ENCODE data around the gene SRBD1. TPM values are rescaled to one million over a fixed set of nuclear protein-coding genes. Genes with fewer than 3 reads are reported as not detected.

Gene SRBD1
- polyA plus RNA-seq, 2 of the 4 experiments (the other 2 are of a cell fraction), result 11.0 to 13.7 TPM

DNA sequence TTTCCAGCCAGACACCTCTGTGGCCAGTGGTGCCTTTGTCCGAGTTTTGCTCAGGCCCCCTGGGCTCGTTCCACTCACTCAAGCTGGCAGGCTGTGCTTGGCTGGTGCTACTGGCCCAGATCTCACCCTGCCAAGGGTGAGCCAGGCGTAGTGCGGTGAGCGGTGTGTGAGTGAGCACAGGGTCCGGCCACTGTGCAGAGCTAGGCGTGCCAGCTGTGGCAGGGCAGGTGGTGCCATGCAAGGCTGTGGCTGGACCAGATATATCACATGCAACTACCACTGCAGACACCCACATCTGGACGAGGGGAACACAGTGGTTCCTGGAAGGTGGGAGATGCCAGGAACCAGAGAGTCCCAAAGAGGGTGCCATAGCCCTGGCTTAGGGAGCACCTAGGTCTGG is 70.1 kb downstream of the SRBD1 start:
- TF ChIP-seq EHF (CRISPR knock-in tag; IDR thresholded peaks at IDR 0.05) (no peak), MAFK (IDR thresholded peaks at IDR 0.05; ENCODE audit: partially characterized antibody) (no peak), NR3C1 (IDR thresholded peaks at IDR 0.05) (no peak), JUNB (IDR thresholded peaks at IDR 0.05) (no peak), SMC3 (IDR thresholded peaks at IDR 0.05) (no peak), HMGXB4 (CRISPR knock-in tag; IDR thresholded peaks at IDR 0.05; ENCODE audit: borderline replicate concordance) (no peak), KDM1A (IDR thresholded peaks at IDR 0.05; ENCODE audit: low read depth) (no peak), EP300 (IDR thresholded peaks at IDR 0.05) (no peak), HOXA7 (CRISPR knock-in tag; IDR thresholded peaks at IDR 0.05) (no peak), ZC3H11A (IDR thresholded peaks at IDR 0.05) (no peak), CEBPB (IDR thresholded peaks at IDR 0.05) (no peak), RCOR1 (IDR thresholded peaks at IDR 0.05; ENCODE audit: low read depth, low read length) (no peak), ZSCAN20 (CRISPR knock-in tag; IDR thresholded peaks at IDR 0.05) (no peak)
- Histone ChIP-seq H3K4me1 (no peaks in the 10 kb centered on the region), H3K4me2 (no peak overlapping the region), H3K27ac (no peak overlapping the region), H3K9me3 (0 out of 3 replicates have a peak, but pooled peaks cover 3% of the 10 kb centered on the region), H3K4me3 (no peak overlapping the region)
- 88% methylated on average over 8 of the region's 8 CpGs for WGBS (ENCODE audit: missing lambda C conversion rate)
- POLR2A ChIA-PET, result no interaction called here
- DNase-seq (ENCODE audit: low read depth in 1 of 2, low spot score in 1 of 2) (no peak), ATAC-seq (no peak; a peak in 1 of 6 replicates), FAIRE-seq (no peak)
- CTCF ChIA-PET, result interaction anchor here (1.1 kb wide), 1 partner anchor 13 kb away, joined by 3 read pairs; no protein-coding TSS in a partner anchor

DNA sequence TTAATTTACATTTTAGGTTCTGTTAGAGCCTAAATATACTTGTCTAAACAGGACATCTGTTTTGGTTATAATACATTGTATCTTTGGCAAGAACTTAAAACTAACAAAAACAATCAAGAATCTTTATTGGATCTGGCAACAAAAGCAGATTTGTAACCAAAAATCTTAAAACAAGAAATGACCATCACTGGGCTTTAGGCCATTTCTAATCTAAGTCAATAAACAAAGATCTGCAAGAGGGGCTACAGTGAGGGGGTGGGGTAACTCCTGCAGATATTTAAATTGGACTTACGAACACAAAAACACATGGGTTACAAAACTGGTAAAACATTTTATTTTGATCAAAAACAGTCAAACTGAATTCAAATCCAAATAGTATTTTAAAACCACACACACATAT is 77.3 kb downstream of the SRBD1 start:
- ChIA-PET POLR2A (no interaction called here), CTCF (no interaction called here)
- no peak overlapping the region for H3K4me2 ChIP-seq
- 92% methylated on average over 1 of the region's 1 CpG for WGBS (ENCODE audit: missing lambda C conversion rate)
- TF ChIP-seq ESRRA (IDR thresholded peaks at IDR 0.05; ENCODE audit: borderline replicate concordance, low read length) (no peak), GATA3 (IDR thresholded peaks at IDR 0.05; ENCODE audit: borderline replicate concordance) (no peak)
- no peaks in the 10 kb centered on the region for H3K4me1 ChIP-seq
- H3K9me3 ChIP-seq, result no peaks in the 10 kb centered on the region
- ATAC-seq (no peak), DNase-seq (ENCODE audit: low read depth in 1 of 2, low spot score in 1 of 2) (no peak), FAIRE-seq (peak; percentile 92)
- H3K4me3 ChIP-seq, result no peak overlapping the region
- H3K27ac ChIP-seq, result no peak overlapping the region

DNA sequence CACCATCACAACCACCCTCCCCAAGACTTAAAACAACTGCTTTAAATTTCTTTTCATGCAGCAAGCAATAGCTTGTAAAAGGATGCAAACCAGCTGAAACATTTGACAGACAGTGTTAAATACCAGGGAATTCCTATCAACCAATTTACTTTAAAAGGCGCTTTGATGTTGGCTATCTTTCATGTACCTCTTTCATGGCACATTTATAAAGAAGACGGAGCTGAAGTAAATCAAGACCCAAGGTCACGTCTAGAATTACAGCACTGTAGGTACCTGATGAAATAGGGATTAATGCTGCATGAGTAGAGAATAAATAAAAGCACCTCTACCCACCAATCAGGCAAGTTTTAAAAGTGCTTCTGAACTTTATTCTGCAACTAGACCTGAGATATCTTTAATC is 78.9 kb downstream of the SRBD1 start:
- TF ChIP-seq EHF (CRISPR knock-in tag; IDR thresholded peaks at IDR 0.05), result no peak
- TF ChIP-seq CBX8 (IDR thresholded peaks at IDR 0.05), result no peak
- no peak for TF ChIP-seq REST (IDR thresholded peaks at IDR 0.05)
- no peak for TF ChIP-seq RARB (CRISPR knock-in tag; IDR thresholded peaks at IDR 0.05)
- no peak for TF ChIP-seq HEYL (CRISPR knock-in tag; IDR thresholded peaks at IDR 0.05)
- TF ChIP-seq BHLHE40 (IDR thresholded peaks at IDR 0.05; ENCODE audit: low read depth, low read length), result no peak
- no peak for TF ChIP-seq HMGXB4 (CRISPR knock-in tag; IDR thresholded peaks at IDR 0.05; ENCODE audit: borderline replicate concordance)
- no peak for TF ChIP-seq EHMT2 (IDR thresholded peaks at IDR 0.05; ENCODE audit: low read depth)
- TF ChIP-seq NFE2L2 (conservative IDR thresholded peaks at IDR 0.05; ENCODE audit: low read length), result no peak
- no peak for TF ChIP-seq ZFP36 (IDR thresholded peaks at IDR 0.05; ENCODE audit: borderline replicate concordance, partially characterized antibody)
- TF ChIP-seq KDM1A (IDR thresholded peaks at IDR 0.05; ENCODE audit: low read depth), result no peak
- TF ChIP-seq HDAC2 (IDR thresholded peaks at IDR 0.05), result no peak
- TF ChIP-seq USF2 (IDR thresholded peaks at IDR 0.05), result no peak
- TF ChIP-seq POLR2AphosphoS2 (conservative IDR thresholded peaks at IDR 0.05; ENCODE audit: low read length), result no peak
- no peak for TF ChIP-seq CBX2 (IDR thresholded peaks at IDR 0.05; ENCODE audit: borderline replicate concordance, low read depth)
- TF ChIP-seq TP53 (CRISPR knock-in tag; IDR thresholded peaks at IDR 0.05), result no peak
- no peak for TF ChIP-seq E2F6 (IDR thresholded peaks at IDR 0.05; ENCODE audit: borderline replicate concordance, low read depth)
- DNase-seq (ENCODE audit: low read depth in 1 of 2, low spot score in 1 of 2), result no peak
- CTCF ChIA-PET, result interaction anchor here (0.6 to 1.2 kb wide), 4 partner anchors 10 to 585 kb away, joined by 3 to 4 read pairs (median 3); no protein-coding TSS in a partner anchor
- 91% methylated on average over 3 of the region's 3 CpGs for WGBS (ENCODE audit: missing lambda C conversion rate)
- Histone ChIP-seq H3K4me3 (no peak overlapping the region), H3K4me2 (no peak overlapping the region), H3K27ac (no peak overlapping the region), H3K4me1 (no peaks in the 10 kb centered on the region), H3K9me3 (no peaks in the 10 kb centered on the region)
- FAIRE-seq, result no peak
- ATAC-seq, result no peak
- POLR2A ChIA-PET, result no interaction called here
